ENCODE results near the gene RAB40B. TPM values are rescaled to one million over a fixed set of nuclear protein-coding genes. Genes with fewer than 3 reads are reported as not detected.
A peak's percentile ranks its signal among the peaks of the same experiment; 100 is the strongest.

The RAB40B gene
- total RNA-seq, 2 donors from 2014 or later, result 1.2 to 4.6 TPM

GRCh38 chr17:82718986-82719685, 20.6 kb upstream of the RAB40B start:
- no peaks in the 10 kb centered on the region for H3K9me3 ChIP-seq (ENCODE audit: control insufficient read depth, low read length)
- Mint-ChIP-seq H3K4me1 (peaks cover 7% of the 10 kb centered on the region), H3K27ac (no peak overlapping the region), H3K27me3 (ENCODE audit: insufficient read depth) (peaks cover 8% of the 10 kb centered on the region), H3K9me3 (no peaks in the 10 kb centered on the region), H3K4me3 (no peak overlapping the region), H3K36me3 (ENCODE audit: low read depth) (peaks cover 33% of the 10 kb centered on the region)
- peaks cover 37% of the 10 kb centered on the region for H3K36me3 ChIP-seq (ENCODE audit: control insufficient read depth, insufficient read depth, low read length)
- no peaks in the 10 kb centered on the region for H3K4me1 ChIP-seq (ENCODE audit: control insufficient read depth, insufficient read depth, low read length)
- DNase-seq, result no peak
- no peak for TF ChIP-seq CTCF (conservative IDR thresholded peaks at IDR 0.05)
- no peak overlapping the region for H3K4me3 ChIP-seq (ENCODE audit: low read length)
- no peak overlapping the region for H3K9ac ChIP-seq (ENCODE audit: extremely low read depth, low read length, poor library complexity, severe bottlenecking)
- no peak overlapping the region for H3K27ac ChIP-seq (ENCODE audit: low read depth, low read length)
- H3K27me3 ChIP-seq (ENCODE audit: control insufficient read depth, insufficient read depth, low read length, poor library complexity, severe bottlenecking), result no peaks in the 10 kb centered on the region
- 96 to 97% methylated on average over 15 to 18 of the region's 18 CpGs for WGBS, 2 experiments (ENCODE audit: insufficient coverage in 1 of 2, insufficient read length in 1 of 2)

GRCh38 chr17:82716203-82717010, 17.9 kb upstream of the RAB40B start, which contains the start of gene FN3KRP:
FN3KRP (plus strand) TSS chr17:82716706; CDS start chr17:82716756, 50 bp downstream.
- Mint-ChIP-seq H3K9me3 (no peaks in the 10 kb centered on the region), H3K4me1 (peaks cover 7% of the 10 kb centered on the region), H3K27ac (peak within 1 kb of the TSS; percentile 92), H3K27me3 (ENCODE audit: insufficient read depth) (peaks cover 14% of the 10 kb centered on the region), H3K36me3 (ENCODE audit: low read depth) (peaks cover 18% of the 10 kb centered on the region), H3K4me3 (peak within 1 kb of the TSS; percentile 87)
- peak within 1 kb of the TSS; percentile 63 for H3K9ac ChIP-seq (ENCODE audit: extremely low read depth, low read length, poor library complexity, severe bottlenecking)
- WGBS, 2 experiments (ENCODE audit: insufficient coverage in 1 of 2, insufficient read length in 1 of 2), result 1 to 2% methylated on average over 32 to 68 of the region's 75 CpGs
- no peak for TF ChIP-seq CTCF (conservative IDR thresholded peaks at IDR 0.05)
- H3K4me3 ChIP-seq (ENCODE audit: low read length), result peak within 1 kb of the TSS; percentile 88
- no peaks in the 10 kb centered on the region for H3K4me1 ChIP-seq (ENCODE audit: control insufficient read depth, insufficient read depth, low read length)
- H3K27me3 ChIP-seq (ENCODE audit: control insufficient read depth, insufficient read depth, low read length, poor library complexity, severe bottlenecking), result no peaks in the 10 kb centered on the region
- H3K36me3 ChIP-seq (ENCODE audit: control insufficient read depth, insufficient read depth, low read length), result peaks cover 20% of the 10 kb centered on the region
- no peak within 1 kb of the TSS for H3K27ac ChIP-seq (ENCODE audit: low read depth, low read length)
- peak; percentile 99 for DNase-seq
- H3K9me3 ChIP-seq (ENCODE audit: control insufficient read depth, low read length), result no peaks in the 10 kb centered on the region

GRCh38 chr17:82713071-82713723, 14.7 kb upstream of the RAB40B start:
- Histone ChIP-seq H3K4me1 (ENCODE audit: control insufficient read depth, insufficient read depth, low read length) (no peaks in the 10 kb centered on the region), H3K4me3 (ENCODE audit: low read length) (no peak overlapping the region), H3K27ac (ENCODE audit: low read depth, low read length) (no peak overlapping the region), H3K36me3 (ENCODE audit: control insufficient read depth, insufficient read depth, low read length) (no peaks in the 10 kb centered on the region), H3K9ac (ENCODE audit: extremely low read depth, low read length, poor library complexity, severe bottlenecking) (no peak overlapping the region), H3K9me3 (ENCODE audit: control insufficient read depth, low read length) (no peaks in the 10 kb centered on the region), H3K27me3 (ENCODE audit: control insufficient read depth, insufficient read depth, low read length, poor library complexity, severe bottlenecking) (no peaks in the 10 kb centered on the region)
- WGBS, 2 experiments (ENCODE audit: insufficient coverage in 1 of 2, insufficient read length in 1 of 2), result 90 to 92% methylated on average over 22 to 35 of the region's 35 CpGs
- Mint-ChIP-seq H3K27ac (no peak overlapping the region), H3K4me1 (peaks cover 7% of the 10 kb centered on the region), H3K27me3 (ENCODE audit: insufficient read depth) (peaks cover 18% of the 10 kb centered on the region), H3K9me3 (no peaks in the 10 kb centered on the region), H3K36me3 (ENCODE audit: low read depth) (peaks cover 2% of the 10 kb centered on the region), H3K4me3 (no peak overlapping the region)
- DNase-seq, result no peak
- no peak for TF ChIP-seq CTCF (conservative IDR thresholded peaks at IDR 0.05)
